Body of pancreas (tissue), 4 donors: ENCODE measurements around the gene ADGRB3.

ENCODE experiments used
- POLR2A ChIP-seq, 3 donors: fragments of 450-650 bp; IDR thresholded peaks; one replicate each; pipeline ENCODE4 v1.6.1; 2016; ENCODE audit warnings: antibody characterized with exemption in 3 of 3, mild to moderate bottlenecking in 2 of 3
- TF ChIP-seq, protein P1 (sequence below), 7 experiments: fragments of 450-650 bp in 4 of 7; fragments of 200-600 bp in 3 of 7; sonication (generic) in 3 of 7; IDR thresholded peaks; one replicate each; pipeline ENCODE4 v1.5.1; 2016 to 2019; ENCODE audit warnings: antibody characterized with exemption in 7 of 7

DNA sequence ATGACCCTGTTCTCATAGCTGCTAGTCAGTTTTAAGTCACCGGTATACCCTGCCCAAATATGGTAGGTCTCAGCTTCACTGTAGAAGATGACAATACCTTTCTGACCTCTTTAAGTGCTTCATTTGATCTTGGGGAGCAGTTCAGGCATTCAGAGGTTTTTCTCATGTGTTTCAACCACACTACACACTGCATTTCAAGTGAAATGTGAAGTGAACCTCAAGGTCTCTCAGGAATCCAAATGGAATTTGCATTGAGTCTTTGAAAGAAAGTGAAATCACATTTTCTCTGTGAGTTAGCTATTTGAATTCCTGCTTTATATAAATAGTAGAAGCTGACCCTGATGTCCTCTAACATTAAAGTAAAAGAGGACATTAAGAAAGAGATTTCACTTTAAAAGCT lies 461.6 kb downstream of the ADGRB3 start:
- TF ChIP-seq, protein P1, sequence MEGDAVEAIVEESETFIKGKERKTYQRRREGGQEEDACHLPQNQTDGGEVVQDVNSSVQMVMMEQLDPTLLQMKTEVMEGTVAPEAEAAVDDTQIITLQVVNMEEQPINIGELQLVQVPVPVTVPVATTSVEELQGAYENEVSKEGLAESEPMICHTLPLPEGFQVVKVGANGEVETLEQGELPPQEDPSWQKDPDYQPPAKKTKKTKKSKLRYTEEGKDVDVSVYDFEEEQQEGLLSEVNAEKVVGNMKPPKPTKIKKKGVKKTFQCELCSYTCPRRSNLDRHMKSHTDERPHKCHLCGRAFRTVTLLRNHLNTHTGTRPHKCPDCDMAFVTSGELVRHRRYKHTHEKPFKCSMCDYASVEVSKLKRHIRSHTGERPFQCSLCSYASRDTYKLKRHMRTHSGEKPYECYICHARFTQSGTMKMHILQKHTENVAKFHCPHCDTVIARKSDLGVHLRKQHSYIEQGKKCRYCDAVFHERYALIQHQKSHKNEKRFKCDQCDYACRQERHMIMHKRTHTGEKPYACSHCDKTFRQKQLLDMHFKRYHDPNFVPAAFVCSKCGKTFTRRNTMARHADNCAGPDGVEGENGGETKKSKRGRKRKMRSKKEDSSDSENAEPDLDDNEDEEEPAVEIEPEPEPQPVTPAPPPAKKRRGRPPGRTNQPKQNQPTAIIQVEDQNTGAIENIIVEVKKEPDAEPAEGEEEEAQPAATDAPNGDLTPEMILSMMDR (IDR thresholded peaks at IDR 0.05): no peak
- TF ChIP-seq POLR2A (IDR thresholded peaks at IDR 0.05): no peak
